Thyroid gland (tissue), 4 donors: ENCODE results near the gene LPCAT1. TPM values are rescaled to one million over a fixed set of nuclear protein-coding genes. Genes with fewer than 3 reads are reported as not detected.
A peak's percentile ranks its signal among the peaks of the same experiment; 100 is the strongest.

Experiments
- DNase-seq, 2 donors: peaks; one replicate each; pipeline ENCODE4 v3.0.0-alpha.2; 2019
- H3K27ac ChIP-seq, 3 donors: fragments of 200-600 bp; sonication (generic); 1 replicate in 2 of 3; 2 replicates in 1 of 3; pipeline ENCODE4 v1.5.1; 2016 to 2019; ENCODE audit warnings: mild to moderate bottlenecking in 1 of 3, moderate library complexity in 1 of 3
- H3K27me3 ChIP-seq: fragments of 200-600 bp; sonication (generic); one replicate; pipeline ENCODE4 v1.5.1; 2019
- H3K36me3 ChIP-seq, 2 donors: fragments of 200-600 bp; sonication (generic); one replicate each; pipeline ENCODE4 v1.5.1; 2016 to 2019
- H3K4me1 ChIP-seq, 2 donors: fragments of 200-600 bp; sonication (generic); one replicate each; pipeline ENCODE4 v1.5.1; 2017 to 2019
- H3K4me3 ChIP-seq, 3 donors: fragments of 200-600 bp; sonication (generic); replicated peaks in 1 of 3; 1 replicate in 2 of 3; 2 replicates in 1 of 3; pipeline ENCODE4 v1.5.1; 2016; ENCODE audit warnings: mild to moderate bottlenecking in 1 of 3
- H3K9me3 ChIP-seq: fragments of 200-600 bp; sonication (generic); one replicate; pipeline ENCODE4 v1.5.1; 2017
- CTCF ChIP-seq, 6 experiments: fragments of 200-600 bp in 3 of 6; fragments of 450-650 bp in 3 of 6; sonication (generic) in 3 of 6; IDR thresholded peaks; one replicate each; pipeline ENCODE4 v1.5.1; 2016 to 2019; ENCODE audit warnings: antibody characterized with exemption in 6 of 6, mild to moderate bottlenecking in 2 of 6, inconsistent platforms in 1 of 6, moderate library complexity in 1 of 6
- POLR2A ChIP-seq, 2 donors: fragments of 450-650 bp; IDR thresholded peaks; one replicate each; pipeline ENCODE4 v1.6.1; 2017; ENCODE audit warnings: antibody characterized with exemption in 2 of 2, mild to moderate bottlenecking in 2 of 2, moderate library complexity in 1 of 2
- WGBS, 2 donors: methylation state at CpG; one replicate each; pipeline ENCODE4 v1.1.5; 2017; 5-methylcytosine and 5-hydroxymethylcytosine counted together
- intact Hi-C: fragments of 100-400 bp; cut with DNase I; formaldehyde crosslinking; loops from one replicate; pipeline ENCODE4 v1.15.1; 2023
- total RNA-seq, 4 donors: library from RNA; depleted of rRNA; stranded (reverse); fragments of >200 nt; gene quantifications; one replicate each; pipeline ENCODE4 v1.2.3, GENCODE V29; 2016

LPCAT1 gene
- total RNA-seq, 4 donors from 2014 or later: 30.9 to 35.7 (median 33.3) TPM

GRCh38 chr5:1520791-1521453 lies 2.8 kb downstream of the LPCAT1 start:
- intact Hi-C loops: no loop called here
- Histone ChIP-seq H3K4me1 (peaks cover 3 to 19% of the 10 kb centered on the region in 2 donors), H3K9me3 (no peaks in the 10 kb centered on the region), H3K27ac (no peak overlapping the region), H3K36me3 (no peaks in the 10 kb centered on the region), H3K27me3 (no peaks in the 10 kb centered on the region), H3K4me3 (no peak overlapping the region)
- TF ChIP-seq CTCF (IDR thresholded peaks at IDR 0.05) (no peak), POLR2A (IDR thresholded peaks at IDR 0.05) (no peak)
- 96% methylated on average over 13 of the region's 13 CpGs for WGBS, 2 donors
- no peak for DNase-seq

GRCh38 chr5:1519631-1520210 lies 4.0 kb downstream of the LPCAT1 start:
- Histone ChIP-seq H3K27ac (no peak overlapping the region), H3K9me3 (no peaks in the 10 kb centered on the region), H3K4me3 (no peak overlapping the region), H3K4me1 (peaks cover 3 to 19% of the 10 kb centered on the region in 2 donors), H3K36me3 (no peaks in the 10 kb centered on the region), H3K27me3 (no peaks in the 10 kb centered on the region)
- no peak for DNase-seq
- intact Hi-C loops: no loop called here
- WGBS, 2 donors: 89 to 90% methylated on average over 10 to 11 of the region's 12 CpGs
- TF ChIP-seq CTCF (IDR thresholded peaks at IDR 0.05) (no peak), POLR2A (IDR thresholded peaks at IDR 0.05) (no peak)

- peak in 1 of 2 donors; percentile 1 for DNase-seq
- WGBS, 2 donors: 89 to 92% methylated on average over 20 of the region's 20 CpGs
Observed at GRCh38 chr5:1517838-1518237, 5.9 kb downstream of the LPCAT1 start.

GRCh38 chr5:1516615-1517601 lies 6.9 kb downstream of the LPCAT1 start:
- WGBS, 2 donors: 78 to 86% methylated on average over 17 to 19 of the region's 19 CpGs
- Histone ChIP-seq H3K36me3 (no peaks in the 10 kb centered on the region), H3K9me3 (no peaks in the 10 kb centered on the region), H3K27me3 (no peaks in the 10 kb centered on the region), H3K4me3 (no peak overlapping the region), H3K4me1 (peaks cover 0 to 4% of the 10 kb centered on the region in 2 donors), H3K27ac (no peak overlapping the region)
- intact Hi-C loops: no loop called here
- no peak for TF ChIP-seq POLR2A (IDR thresholded peaks at IDR 0.05)
- no peak for TF ChIP-seq CTCF (IDR thresholded peaks at IDR 0.05)
- DNase-seq: peak in 1 of 2 donors; percentile 1

More at GRCh38 chr5:1517838-1518237, 5.9 kb downstream of the LPCAT1 start:
- no peaks in the 10 kb centered on the region for H3K27me3 ChIP-seq
- H3K27ac ChIP-seq: no peak overlapping the region
- no peak overlapping the region for H3K4me3 ChIP-seq
- no peaks in the 10 kb centered on the region for H3K9me3 ChIP-seq
- TF ChIP-seq CTCF (IDR thresholded peaks at IDR 0.05): no peak
- TF ChIP-seq POLR2A (IDR thresholded peaks at IDR 0.05): no peak
- intact Hi-C loops: no loop called here
- peaks cover 0 to 13% of the 10 kb centered on the region in 2 donors for H3K4me1 ChIP-seq
- H3K36me3 ChIP-seq: no peaks in the 10 kb centered on the region
